DMS153 treated with DMSO at 0.1 percent for 48 hours (cell line): ENCODE results near the gene FNBP1.

Experiments
- DNase-seq: peaks from one replicate; lab custom pipeline; 2025; ENCODE audit not compliant: unreplicated experiment; lab: John Stamatoyannopoulos, UW

The FNBP1 gene

DNA sequence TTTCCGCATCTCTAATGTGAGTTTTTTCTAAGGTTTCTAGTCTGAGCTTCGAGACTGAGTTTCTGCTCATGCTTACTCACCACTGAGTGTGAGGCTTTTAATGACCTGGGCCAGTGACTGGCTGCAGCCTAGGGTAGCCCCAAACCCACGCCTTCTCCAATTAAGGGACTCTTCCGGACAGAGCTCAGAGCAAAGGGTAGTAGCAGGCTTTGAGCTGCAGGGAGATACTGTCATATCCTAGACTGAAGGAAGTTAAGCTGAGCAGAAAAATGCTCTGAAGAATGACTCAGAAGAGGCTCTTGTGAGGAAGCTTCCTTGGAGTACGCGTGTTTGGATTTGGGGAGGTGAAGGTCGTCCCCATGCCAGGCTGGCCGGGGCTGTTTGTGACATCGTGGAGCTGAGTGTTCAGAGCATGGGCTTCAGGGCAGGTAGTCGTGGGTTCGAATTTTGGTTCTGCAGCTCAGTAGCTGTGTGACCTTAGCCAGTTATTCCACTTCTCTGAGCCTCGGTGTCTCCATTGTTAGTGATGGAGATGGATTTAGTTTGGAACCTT lies 204.2 kb downstream of the FNBP1 start:
- no peak for DNase-seq
